HG03039 (cell line): ENCODE results near the gene CERS5.

Experiments
- ATAC-seq: cut with Tn5 transposase; IDR thresholded peaks from one replicate; pipeline ENCODE4 v1.9.1; 2021; ENCODE audit warnings: mild to moderate bottlenecking, moderate library complexity; ENCODE audit not compliant: unreplicated experiment

Gene CERS5

DNA sequence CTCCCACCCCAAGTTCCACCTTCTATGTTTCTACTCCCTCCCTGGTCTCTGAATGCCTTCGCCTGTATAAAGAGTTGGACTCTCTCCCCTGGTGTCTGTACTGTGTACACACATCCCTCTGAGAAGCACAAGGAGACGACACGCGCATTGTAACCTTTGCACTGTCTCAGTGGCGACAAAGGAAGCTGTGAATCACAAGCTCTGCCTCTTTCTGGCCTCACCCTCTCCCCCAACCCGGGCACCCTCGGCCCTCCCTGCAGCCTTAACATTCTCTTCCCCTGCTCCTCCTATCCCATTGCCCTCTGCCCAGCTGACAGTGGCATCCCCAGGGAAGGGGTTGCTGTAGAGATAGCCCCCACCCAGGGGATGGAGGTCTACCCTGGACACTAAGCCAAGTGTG lies 84.5 kb downstream of the CERS5 start:
- no peak for ATAC-seq

DNA sequence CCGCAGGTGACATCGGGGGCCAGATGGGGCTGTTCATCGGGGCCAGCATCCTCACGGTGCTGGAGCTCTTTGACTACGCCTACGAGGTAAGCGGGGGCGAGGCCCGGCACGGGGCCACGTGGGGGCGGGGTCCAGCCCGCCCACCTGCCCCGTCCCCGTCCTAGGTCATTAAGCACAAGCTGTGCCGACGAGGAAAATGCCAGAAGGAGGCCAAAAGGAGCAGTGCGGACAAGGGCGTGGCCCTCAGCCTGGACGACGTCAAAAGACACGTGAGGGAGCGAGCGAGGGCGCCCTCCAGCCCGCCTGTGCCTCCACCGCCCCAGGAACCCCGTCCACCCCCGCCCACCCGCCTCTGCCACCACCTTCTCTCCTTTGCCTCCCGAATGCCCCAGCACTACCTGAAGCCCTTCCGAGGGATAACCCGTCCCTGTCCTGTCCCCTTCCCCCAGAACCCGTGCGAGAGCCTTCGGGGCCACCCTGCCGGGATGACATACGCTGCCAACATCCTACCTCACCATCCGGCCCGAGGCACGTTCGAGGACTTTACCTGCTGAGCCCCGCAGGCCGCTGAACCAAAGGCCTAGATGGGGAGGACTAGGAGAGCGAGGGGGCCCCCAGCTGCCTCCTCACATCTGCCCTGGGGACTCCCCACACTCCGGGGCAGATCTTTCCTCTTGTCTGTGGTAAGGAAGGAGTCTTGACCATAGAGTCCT lies 85.9 kb downstream of the CERS5 start:
- ATAC-seq = no peak

DNA sequence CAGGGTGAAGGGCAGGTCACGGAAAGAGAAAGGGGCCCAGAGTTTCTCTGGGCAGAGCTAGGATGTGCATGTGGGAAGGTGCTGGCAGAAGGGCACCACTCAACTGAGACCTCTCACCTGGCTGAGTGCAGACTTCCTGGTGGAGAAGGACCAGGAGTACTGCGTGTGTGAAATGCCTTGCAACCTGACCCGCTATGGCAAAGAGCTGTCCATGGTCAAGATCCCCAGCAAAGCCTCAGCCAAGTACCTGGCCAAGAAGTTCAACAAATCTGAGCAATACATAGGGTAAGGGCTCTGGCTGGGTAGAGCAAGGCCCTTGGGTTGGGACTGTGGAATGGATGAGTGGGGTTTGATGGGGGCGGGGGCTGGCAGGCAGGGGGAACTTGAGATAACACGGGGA lies 87.4 kb downstream of the CERS5 start:
- ATAC-seq = no peak
